ENCODE measurements around the gene RIPPLY2. TPM values are rescaled to one million over a fixed set of nuclear protein-coding genes. Genes with fewer than 3 reads are reported as not detected.

Gene RIPPLY2
- total and polyA plus RNA-seq, 9 of the 15 experiments (the other 6 are each of a cell fraction or from before 2014, with no cell fraction given) = not detected

DNA sequence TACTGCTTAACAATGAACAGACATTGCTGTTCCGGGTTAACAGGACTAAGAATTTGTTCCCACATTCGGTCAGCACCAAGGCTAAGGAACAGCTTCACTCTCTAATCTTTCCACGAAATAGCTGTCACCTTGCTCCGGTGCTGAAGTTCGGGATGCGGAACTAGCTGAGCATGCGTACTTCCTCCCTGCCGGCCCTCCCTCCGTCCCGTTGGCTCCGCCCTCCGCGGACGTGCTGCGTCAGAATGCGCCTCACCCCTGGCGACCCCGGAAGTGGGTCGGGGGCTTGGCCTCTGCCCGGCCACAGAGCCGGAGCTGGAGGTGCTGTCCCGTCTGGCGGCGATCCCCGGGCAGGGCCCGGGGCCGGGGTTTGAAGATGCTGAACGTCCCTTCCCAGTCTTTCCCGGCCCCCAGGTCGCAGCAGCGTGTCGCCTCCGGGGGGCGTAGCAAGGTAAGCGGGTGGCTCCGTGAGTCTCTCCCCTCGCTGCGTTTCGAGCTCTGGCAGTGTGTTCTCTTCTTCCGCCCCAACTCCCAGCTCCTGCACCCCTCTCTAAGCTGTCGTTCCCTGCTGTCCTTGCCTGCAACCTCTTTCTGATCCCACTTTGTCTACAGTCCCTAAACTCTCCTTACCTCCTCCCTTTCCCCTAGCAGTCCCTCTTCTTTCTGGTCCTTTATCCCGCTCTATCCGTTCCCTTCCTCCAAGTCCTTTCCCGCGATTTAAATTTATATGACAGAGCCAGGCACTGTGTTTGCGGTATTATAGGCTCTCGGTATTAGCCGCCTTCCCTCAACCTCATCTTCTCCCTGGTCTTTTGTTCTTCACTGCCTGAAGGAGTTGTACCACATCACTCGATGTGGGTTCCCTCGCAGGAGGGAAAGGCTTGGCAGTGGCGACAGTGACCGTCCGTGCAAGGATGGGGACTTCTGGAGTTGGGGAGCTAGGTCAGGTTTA is 6.5 kb downstream of the RIPPLY2 start, which contains the start of gene CYB5R4 (continued):
- TF ChIP-seq, protein P1, sequence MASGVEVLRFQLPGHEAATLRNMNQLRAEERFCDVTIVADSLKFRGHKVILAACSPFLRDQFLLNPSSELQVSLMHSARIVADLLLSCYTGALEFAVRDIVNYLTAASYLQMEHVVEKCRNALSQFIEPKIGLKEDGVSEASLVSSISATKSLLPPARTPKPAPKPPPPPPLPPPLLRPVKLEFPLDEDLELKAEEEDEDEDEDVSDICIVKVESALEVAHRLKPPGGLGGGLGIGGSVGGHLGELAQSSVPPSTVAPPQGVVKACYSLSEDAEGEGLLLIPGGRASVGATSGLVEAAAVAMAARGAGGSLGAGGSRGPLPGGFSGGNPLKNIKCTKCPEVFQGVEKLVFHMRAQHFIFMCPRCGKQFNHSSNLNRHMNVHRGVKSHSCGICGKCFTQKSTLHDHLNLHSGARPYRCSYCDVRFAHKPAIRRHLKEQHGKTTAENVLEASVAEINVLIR (CRISPR knock-in tag; IDR thresholded peaks at IDR 0.05) = peak; percentile 74
- TF ChIP-seq POLR2A (conservative IDR thresholded peaks at IDR 0.05) (peak; percentile 91), HMGN3 (IDR thresholded peaks at IDR 0.05; ENCODE audit: borderline replicate concordance, extremely low read depth, insufficient read length, low read depth, low read length) (peak; percentile 81), ARID2 (IDR thresholded peaks at IDR 0.05) (no peak), FOXK2 (conservative IDR thresholded peaks at IDR 0.05 in 1 of 2, IDR thresholded peaks at IDR 0.05 in 1 of 2; ENCODE audit: low read depth in 2 of 2) (0 out of 4 replicates have a peak, but pooled peaks of 1 of the 2 experiments have one; percentile 23), FOXJ2 (tag; IDR thresholded peaks at IDR 0.05) (peak; percentile 90), HMG20B (CRISPR knock-in tag; IDR thresholded peaks at IDR 0.05) (no peak), NFATC3 (IDR thresholded peaks at IDR 0.05) (no peak; the same call in 1 of the 2 replicates), SAFB2 (IDR thresholded peaks at IDR 0.05; ENCODE audit: borderline replicate concordance, low read depth, low read length, severe bottlenecking) (no peak), RFX5 (IDR thresholded peaks at IDR 0.05; ENCODE audit: low read depth, low read length) (no peak), ZNF445 (CRISPR knock-in tag; IDR thresholded peaks at IDR 0.05; ENCODE audit: low read depth) (no peak), POLR2G (IDR thresholded peaks at IDR 0.05; ENCODE audit: low read depth, low read length) (peak; percentile 95), ZKSCAN3 (CRISPR knock-in tag; IDR thresholded peaks at IDR 0.05) (no peak), ZNF197 (CRISPR knock-in tag; IDR thresholded peaks at IDR 0.05; ENCODE audit: low read depth) (peak; percentile 99), RAD21 (CRISPR knock-in tag; conservative IDR thresholded peaks at IDR 0.05 in 1 of 2, IDR thresholded peaks at IDR 0.05 in 1 of 2) (peak; percentile 27; a peak in 2 of 4 replicates), ETV6 (IDR thresholded peaks at IDR 0.05; ENCODE audit: borderline replicate concordance in 1 of 2, low read depth in 2 of 2, low read length in 1 of 2) (no peak; a peak in 1 of 4 replicates), ETV6 (CRISPR knock-in tag; IDR thresholded peaks at IDR 0.05; ENCODE audit: borderline replicate concordance) (peak; percentile 91; the same call in 1 of the 2 replicates)
- TF ChIP-seq, protein P2, sequence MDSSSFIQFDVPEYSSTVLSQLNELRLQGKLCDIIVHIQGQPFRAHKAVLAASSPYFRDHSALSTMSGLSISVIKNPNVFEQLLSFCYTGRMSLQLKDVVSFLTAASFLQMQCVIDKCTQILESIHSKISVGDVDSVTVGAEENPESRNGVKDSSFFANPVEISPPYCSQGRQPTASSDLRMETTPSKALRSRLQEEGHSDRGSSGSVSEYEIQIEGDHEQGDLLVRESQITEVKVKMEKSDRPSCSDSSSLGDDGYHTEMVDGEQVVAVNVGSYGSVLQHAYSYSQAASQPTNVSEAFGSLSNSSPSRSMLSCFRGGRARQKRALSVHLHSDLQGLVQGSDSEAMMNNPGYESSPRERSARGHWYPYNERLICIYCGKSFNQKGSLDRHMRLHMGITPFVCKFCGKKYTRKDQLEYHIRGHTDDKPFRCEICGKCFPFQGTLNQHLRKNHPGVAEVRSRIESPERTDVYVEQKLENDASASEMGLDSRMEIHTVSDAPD (CRISPR knock-in tag; IDR thresholded peaks at IDR 0.05) = no peak
- TF ChIP-seq, protein P3, sequence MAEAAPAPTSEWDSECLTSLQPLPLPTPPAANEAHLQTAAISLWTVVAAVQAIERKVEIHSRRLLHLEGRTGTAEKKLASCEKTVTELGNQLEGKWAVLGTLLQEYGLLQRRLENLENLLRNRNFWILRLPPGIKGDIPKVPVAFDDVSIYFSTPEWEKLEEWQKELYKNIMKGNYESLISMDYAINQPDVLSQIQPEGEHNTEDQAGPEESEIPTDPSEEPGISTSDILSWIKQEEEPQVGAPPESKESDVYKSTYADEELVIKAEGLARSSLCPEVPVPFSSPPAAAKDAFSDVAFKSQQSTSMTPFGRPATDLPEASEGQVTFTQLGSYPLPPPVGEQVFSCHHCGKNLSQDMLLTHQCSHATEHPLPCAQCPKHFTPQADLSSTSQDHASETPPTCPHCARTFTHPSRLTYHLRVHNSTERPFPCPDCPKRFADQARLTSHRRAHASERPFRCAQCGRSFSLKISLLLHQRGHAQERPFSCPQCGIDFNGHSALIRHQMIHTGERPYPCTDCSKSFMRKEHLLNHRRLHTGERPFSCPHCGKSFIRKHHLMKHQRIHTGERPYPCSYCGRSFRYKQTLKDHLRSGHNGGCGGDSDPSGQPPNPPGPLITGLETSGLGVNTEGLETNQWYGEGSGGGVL (CRISPR knock-in tag; IDR thresholded peaks at IDR 0.05) = no peak
- TF ChIP-seq, protein P4, sequence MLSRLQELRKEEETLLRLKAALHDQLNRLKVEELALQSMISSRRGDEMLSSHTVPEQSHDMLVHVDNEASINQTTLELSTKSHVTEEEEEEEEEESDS (CRISPR knock-in tag; IDR thresholded peaks at IDR 0.05) = no peak
- TF ChIP-seq, protein P5, sequence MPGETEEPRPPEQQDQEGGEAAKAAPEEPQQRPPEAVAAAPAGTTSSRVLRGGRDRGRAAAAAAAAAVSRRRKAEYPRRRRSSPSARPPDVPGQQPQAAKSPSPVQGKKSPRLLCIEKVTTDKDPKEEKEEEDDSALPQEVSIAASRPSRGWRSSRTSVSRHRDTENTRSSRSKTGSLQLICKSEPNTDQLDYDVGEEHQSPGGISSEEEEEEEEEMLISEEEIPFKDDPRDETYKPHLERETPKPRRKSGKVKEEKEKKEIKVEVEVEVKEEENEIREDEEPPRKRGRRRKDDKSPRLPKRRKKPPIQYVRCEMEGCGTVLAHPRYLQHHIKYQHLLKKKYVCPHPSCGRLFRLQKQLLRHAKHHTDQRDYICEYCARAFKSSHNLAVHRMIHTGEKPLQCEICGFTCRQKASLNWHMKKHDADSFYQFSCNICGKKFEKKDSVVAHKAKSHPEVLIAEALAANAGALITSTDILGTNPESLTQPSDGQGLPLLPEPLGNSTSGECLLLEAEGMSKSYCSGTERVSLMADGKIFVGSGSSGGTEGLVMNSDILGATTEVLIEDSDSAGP (CRISPR knock-in tag; IDR thresholded peaks at IDR 0.05) = no peak
